GM18858 (cell line): ENCODE results near the gene TNS1.
"Not testable (repeated sequence)": the region's sequence is repeated elsewhere in the genome, so short reads cannot be mapped to it uniquely, and the experiment has no call there.

Experiments used
- ATAC-seq: cut with Tn5 transposase; IDR thresholded peaks from one replicate; pipeline ENCODE4 v1.9.1; 2021; ENCODE audit not compliant: unreplicated experiment

Gene TNS1

DNA sequence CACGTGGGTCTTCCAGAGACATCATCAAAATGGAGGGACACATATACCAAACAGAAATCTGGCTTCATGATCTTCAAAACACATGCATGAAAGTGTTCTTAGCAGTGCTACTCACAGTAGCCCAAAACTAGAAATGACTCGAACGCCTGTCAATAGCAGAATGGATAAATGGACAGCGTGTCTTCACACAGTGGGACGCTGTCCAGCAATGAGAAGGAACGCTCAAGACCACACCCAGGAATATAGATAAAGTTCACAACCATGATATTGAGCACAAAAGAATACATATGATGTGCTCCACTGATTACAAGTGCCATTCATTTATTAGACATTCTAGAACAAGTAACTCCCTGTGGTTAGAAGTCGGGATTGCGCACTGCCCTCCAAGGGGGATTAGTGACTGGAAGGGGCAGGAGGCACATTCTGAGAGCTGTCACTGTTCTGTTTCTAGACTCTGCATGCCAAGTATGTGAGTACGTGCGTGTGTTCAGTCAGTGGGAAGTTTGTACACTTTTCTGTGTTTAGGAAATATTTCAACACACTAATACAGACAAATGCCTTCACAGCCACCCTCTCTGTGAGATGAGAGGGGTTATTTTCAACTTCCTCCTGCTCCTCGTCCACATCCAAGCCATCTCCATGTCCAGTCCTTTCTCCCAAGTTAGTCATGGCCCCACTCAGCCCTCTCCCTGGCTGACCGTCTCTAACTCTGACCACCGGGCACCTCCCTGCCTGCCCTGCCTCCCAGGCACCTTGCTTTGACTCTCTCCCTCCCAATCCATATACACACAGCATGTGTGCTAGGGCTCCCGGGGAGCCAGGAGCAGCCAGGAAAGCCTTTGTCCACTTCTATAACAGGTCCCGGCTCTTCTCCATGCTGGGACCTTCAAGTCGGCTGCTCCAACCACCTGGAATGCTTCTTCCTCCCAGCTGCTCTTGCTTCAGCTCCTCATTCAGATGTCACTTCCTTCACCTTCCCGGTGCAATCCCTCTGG is 26.9 kb upstream of the TNS1 start:
- ATAC-seq, result no peak

DNA sequence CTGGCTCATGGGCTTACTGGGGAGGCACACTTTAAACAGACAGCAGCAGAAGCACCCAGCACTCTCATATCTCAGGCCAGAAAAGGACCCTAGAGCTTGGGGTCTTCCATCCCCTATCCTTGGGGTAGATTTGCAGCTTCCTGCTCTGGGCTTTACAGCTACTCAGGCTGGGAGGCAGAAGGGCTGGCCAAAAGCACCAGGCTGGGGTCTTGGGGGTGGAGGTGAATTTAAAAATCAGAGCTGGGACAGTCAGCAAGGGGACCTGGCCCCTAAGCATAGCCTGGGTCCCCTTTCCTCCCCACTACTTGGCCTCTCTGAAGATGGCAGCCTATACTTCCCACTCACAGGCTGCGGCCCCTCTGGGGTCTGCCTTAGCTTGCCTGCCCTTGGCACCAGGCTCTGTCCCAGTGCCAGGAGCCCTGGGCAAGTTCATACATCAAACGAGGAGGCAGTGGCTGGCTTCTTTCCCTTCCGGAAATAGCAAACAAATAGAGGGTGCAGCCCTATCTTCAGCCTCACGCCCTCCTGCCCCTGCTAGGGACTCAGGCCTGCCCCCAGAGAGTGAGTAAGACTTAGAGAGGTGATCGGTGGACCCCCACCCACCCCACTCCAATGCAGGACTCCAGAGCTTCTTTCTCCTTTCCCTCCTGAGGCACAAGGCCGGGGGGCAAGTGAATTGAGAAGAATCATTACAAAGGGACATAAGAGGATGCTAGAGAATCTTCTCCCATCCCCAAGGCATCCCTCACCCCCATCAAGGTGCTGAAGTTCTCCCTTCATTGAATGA is 26.0 kb upstream of the TNS1 start:
- ATAC-seq, result no peak

DNA sequence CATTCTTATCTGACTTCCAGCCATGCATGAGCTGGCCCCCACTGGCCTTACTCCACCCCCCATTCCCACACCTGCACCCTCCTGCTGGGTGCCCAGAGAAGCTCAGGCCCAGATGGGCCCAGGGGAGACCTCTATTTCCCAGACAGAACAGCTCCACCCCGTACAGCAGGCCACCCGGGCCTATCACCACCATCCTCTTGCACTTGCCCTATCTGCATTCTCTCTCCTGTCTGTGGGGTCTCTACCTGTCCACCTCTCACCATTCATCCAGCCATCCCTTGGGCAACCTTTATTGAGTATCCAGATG is 25.3 kb upstream of the TNS1 start:
- no peak for ATAC-seq

DNA sequence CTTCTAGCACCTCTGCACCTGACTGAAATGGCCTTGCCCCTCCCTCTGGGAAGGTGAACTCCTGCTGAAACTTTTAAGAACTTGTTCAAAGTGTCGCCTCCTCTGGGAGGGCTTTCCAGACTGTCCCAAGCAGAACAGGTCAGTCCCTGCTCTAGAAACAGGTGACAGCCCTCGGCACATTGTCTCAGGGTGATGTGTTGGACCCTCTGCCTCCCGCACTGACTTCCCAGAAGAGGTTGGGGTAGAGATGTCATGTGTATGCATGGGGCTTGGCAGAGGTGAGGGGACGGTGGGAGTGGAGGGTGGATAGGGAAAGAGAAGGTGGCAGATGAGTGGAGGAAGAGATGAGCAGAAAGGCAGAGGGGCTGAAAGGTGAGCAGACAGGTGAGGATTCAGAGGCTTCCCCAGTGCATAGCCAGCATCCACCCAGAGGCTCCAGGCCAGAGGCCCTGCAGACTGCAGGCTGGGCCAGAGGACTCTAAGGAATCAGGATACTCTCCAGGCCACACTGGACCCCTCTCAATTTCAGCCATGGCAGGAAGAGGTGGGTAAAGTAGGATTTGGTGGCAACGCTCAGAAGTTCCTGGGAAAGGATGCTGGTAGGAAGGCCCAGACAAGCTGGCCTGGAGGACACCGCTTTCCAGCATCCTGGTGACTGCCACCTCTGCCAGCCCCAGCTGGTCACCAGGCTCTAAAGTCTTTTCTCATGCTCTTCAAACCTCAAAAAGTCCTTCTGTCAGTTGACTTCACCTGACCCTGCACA is 24.8 kb upstream of the TNS1 start:
- no peak for ATAC-seq

DNA sequence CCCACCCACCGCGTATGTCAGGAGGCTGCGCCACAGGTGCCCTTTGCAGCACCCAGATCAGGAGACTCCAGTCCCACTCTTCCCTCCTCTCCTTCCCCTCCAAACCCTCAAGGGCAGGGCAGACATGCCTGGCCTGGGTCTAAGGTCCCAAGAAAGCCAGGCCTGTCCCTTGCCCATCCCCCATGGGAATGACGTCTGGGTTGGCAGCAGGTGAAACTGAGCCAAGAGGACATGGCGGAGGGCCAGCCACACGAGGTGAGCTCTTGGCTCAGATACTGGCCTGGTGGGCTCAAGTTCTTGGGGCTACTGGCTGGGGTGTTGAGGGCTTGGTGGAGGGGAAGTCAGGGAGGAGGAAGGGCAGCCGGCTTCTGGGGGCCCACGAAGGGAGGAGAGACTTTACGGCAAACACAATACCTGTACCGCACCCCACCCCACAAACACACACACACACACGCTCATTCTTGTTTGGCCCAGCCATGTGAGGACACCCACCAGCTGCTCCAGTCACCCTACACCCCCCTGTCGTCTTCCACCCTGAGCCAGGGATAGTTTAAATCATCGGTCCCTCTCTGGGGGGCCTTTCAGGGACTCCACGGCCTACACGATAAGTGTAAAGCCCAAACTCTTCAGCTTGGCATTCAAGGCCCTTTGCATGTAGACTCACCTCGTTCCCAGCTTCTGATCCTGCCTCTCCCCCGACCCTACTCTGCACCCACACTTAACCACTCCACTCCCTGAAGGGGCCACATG is 24.1 kb upstream of the TNS1 start:
- ATAC-seq, result no peak

DNA sequence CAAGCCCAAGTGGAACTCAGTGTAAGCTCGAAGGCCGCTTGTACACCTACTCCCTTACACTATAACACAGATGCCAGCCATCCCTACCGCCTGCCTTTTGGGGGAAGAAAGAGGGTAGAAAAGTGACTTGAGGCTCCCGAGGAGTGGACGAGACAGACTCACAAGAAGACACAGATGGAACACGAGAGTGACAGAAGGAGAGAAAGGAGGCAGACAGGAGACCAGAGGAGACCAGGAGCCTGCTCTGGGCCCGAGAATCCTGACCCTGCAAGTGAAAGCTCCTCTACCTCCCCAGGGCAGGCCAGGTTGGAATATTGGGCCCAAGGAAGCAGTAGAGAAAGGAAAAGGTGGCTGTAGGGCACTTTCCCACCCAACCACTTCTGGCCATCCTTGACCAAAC is 23.4 kb upstream of the TNS1 start:
- ATAC-seq, result no peak

DNA sequence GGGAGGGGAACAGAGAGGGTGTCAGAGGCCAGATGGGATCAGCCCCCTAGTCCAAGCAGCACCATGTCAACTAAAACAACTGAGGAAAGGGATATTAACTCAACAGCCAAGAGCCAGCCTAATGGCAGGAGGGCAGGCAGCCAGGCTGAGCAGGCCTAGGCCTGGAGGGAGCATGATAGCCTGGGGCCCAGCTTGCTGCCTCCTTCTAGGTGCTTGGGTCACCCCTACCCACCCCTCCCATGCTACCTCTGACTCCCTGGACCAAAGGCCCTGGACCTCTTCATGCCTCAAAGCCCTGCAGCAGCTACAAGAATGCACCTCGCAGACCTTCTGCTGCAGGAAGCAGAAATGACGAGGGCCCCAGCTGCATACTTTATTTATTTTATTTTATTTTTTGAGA is 22.1 kb upstream of the TNS1 start:
- ATAC-seq, result no peak

DNA sequence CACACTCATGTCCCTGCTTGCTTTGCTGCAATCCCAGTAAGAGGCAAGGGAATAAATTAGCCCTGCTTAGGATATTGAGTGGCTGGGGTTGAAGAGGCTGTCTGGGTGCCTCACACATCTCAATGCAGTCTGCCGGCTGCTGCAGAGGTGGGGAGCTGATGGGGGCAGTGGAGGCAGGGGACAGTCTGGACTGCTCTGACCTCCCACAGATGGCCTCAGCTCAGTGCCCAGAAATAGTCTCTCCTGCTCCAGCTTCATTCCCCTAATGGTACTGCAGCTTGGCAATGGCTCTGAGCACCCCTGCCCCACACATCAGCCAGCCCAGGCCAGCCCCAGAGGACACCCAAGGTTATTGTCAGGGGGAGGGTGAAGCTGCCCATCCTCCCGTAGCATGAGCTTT is 21.5 kb upstream of the TNS1 start:
- no peak for ATAC-seq

DNA sequence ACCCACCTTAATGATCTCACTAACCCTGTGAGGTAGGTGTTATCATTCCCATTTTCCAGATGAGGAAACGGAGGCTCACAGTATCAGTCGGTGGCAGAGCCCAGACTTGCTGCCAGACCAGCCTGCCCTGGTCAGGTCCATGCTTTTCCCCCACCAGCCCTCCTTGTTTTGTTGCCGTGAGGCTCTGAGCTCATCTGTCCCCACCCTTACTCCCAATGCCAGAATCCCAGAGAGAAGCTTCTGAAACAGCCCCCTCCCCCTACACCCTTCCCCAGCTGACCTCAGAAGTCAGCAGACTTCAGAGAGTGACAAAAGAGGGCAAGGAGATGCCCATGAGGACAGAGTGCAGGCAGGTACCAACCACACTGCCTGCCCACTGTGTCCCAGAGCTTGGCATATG is 20.8 kb upstream of the TNS1 start:
- ATAC-seq, result no peak

DNA sequence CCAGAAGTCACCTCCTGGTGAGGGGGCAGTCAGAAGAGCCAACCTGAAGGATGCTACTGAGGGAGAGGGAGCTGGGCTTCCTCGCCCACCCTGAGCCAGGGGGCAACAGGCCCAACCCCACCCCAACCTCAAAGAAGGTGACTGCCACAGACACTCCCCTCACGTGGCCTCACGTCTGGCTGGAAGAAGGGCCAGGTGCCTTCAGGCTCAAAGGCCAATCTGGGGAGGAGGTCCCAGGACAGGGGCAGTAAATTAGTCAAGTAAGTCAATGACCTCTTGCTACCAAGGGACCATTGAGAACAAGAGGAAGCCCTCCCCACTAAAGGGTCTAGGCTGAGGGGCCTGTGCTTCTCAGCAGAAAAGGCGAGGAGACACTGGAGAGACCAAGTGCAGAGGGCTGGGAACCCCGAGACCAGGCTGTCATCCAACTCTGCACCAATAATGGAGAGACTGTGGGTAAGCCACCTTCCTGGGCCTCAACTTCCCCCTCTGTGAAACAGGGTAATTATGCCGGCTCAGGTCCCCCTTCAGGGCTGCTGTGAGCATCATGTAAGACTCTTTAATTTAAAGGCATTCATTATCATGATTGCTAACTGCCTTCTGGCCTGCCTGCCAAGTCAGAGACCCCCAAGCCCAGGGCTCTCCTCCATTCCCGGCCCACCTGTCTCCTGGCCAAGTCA is 20.2 kb upstream of the TNS1 start:
- no peak for ATAC-seq

DNA sequence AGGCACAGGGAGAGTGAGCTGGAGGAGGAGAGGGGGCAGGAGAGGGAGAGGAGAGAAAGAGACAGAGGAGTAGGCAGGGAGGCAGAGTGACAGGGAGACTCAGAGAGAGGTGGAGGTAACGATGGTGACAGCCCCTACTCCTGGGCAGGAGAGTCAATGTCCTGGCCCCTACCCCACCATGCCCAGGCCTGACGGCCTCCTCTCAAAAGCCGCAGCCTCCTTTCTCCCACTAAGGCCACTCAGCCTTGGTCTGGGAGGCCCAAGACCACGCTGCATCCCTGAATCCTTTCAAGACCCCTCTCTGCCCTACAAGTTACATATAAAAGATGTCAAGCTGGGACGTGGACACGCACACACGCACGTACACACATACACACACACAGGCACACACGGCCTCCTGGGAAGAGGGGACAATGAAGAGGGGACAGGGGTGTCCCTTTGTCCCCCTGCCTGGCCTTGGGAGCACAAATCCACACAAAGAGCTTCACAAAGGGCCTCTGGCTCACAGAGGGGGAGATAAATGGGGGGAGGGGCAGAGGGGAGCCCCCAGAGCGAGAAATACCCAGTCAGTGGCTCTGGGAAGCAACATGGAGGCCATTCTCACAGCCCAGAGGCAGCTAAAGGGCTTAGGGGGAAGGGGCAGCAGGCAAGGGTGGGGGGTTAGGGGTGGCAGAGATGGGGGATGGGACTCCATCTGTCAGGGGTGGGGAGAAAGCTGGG is 19.5 kb upstream of the TNS1 start:
- no peak for ATAC-seq

DNA sequence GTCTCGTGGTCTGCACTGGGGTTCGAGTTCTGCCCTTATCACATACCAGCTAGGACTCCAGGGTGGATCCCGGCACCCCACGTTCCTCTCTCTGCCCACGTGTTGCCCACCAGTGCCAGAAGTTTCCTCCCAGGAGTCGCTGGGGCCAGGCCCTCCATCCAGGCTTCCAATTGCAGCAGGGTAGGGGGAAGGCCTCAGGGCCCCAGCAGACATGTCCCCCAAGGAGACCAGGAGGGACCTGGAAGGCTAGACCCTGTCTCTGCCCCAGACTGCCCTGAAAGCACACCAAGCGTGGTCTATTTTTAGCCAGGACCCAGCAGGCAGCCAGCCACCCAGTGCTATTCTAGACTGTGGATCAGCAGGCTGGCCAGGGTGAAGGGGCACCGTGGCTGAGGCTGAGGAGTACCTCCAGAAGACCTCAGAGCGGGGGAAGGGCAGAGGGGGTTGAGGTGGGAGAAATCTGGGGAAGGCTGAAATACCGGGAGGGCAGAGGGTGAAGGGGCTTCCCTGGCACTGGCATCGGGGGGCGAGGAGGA is 18.8 kb upstream of the TNS1 start:
- ATAC-seq, result no peak

DNA sequence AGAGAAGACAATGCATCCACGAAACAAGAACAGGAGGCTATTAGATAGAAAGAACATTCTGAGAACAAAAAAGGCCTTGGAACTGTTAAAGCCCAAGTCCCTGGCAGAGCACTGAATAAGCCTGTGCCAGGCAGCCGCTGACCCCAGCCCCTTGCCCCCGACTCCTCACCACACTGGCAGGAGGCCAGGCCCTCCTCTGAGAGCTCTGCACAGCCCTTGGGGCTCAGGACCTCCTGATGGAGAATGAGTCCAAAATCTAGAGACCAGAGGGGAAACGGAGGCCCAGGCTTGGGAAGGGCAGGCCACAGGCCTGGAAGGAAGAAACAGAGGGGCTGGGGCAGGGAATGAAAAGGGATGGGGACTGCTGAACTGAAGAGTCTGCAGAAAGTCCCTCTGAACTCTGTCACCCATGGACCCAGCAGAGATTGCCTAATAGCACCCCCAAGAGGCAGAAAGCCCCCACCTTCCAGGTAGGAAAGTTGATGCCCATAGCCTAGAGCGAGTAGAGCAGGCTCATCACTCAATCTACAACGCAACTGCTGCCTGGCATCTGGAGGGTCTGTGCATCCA is 18.3 kb upstream of the TNS1 start:
- no peak for ATAC-seq

DNA sequence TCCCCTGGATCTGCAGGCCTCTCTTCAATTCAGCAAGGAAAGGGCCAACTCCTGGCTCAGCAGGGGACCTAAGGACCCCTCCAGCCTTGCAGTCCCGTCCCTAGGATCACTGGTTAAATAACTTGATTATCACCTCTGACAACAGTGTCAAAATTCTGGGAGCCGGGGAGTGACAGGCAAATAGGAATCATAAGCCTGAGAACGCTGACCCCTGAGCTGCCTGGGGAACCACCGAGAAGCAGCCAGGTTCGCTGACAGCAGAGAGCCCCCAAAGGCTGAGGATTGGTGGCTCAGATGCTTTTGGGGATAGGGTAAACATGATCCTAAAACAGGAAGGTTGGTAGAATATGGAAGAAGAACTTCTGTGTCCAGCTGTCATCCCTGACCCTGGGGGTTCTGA is 17.5 kb upstream of the TNS1 start:
- no peak for ATAC-seq

DNA sequence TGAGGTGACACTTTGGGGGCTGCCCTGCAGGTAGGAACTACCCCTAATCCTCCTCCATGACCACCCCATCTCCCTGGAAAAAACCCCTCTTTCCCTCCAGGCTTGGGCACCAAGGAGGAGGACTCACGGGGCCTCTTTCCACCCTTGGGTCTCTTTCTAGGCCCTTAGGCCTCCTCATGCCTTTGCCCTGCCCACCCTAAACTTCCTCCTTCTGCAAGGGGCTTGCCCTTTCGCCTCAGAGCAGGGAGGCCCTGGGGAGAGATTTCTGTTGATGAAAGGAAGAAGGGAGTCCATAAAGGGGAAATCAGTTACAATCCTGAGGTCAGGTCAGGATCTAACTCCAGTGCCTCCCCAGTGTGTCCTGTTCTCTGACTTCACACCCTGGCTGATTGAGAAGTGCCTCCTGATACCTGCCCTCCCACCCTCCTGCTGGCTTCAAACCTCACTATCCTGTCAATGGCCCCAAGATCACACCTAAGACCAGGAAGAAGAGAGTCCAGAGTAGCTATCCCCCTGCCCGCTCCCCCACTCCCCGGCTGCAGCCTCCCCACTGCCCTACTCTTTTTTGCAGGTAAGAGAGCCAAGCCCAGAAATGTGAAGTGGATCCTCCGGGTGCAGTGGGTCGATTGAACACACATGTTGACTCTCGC is 16.7 kb upstream of the TNS1 start:
- ATAC-seq, result no peak

DNA sequence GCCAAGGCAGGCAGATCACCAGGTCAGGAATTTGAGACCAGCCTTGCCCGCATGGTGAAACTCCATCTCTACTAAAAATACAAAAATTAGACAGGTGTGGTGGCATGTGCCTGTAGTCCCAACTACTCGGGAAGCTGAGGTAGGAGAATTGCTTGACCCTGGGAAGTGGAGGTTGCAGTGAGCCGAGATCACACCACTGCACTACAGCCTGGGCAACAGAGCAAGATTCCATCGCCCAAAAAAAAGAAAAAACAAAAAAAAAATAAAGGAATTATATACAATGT is 16.0 kb upstream of the TNS1 start:
- not testable (repeated sequence) for ATAC-seq

DNA sequence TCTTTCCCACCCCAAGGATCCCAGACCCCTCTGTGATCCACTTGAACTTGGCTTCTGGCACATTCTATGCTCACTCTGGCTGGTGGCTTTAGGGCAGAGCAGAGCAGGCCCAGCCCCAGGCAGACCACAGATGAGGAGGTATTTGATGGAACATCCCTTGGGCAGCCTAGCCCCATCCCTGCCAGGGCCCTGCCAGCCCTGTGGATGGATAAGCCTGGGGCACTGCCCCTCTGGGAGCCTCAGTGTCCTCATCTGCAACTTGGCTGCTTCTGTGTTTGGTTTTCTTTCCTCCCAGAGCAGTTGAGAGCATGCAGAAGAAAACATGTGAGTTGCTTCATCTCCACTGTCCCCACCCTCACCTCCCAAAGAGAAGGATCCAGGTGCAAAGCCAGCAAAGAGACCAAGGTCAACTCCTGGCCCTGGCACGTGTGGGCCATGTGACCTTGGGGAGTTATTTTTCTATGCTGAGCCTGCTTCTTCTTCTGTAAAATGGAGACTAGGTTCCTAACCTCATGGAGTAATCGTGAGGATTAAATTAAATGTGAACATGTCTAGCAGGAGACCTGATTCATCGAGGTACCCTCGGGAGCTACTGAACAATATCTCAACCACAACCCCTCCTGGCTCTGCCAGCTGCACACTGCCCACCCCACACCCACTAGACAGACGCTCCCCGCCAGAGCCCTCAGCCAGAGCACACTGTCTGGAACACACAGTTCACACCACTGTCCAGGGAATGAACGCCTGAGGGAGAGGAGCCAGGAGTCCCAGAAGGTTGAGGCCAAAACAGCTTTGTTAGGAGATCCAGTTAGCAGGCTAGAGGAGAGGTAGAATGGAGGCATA is 14.6 kb upstream of the TNS1 start:
- no peak for ATAC-seq

DNA sequence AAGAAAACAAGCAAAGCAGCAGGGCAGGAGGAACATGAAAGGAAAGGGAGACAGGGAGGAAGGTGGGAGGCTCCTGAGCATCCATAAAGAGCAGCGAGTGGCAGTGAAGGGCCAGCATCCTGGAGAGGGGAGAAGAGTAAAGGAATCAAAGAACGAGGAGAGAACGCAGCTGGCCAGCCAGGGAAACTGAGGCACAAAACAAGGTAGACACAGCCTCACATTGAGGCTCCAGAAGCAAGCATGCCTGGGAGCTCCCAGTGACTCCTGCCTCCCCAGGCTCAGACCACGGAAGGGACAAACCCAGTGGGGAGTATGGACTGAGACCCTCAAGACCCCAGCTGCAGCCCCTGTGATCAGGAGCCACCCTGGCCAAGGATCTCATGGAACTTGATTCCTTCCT is 14.0 kb upstream of the TNS1 start:
- no peak for ATAC-seq
